ENCODE measurements around the gene INO80C. TPM values are rescaled to one million over a fixed set of nuclear protein-coding genes. Genes with fewer than 3 reads are reported as not detected.

INO80C gene, protein sequence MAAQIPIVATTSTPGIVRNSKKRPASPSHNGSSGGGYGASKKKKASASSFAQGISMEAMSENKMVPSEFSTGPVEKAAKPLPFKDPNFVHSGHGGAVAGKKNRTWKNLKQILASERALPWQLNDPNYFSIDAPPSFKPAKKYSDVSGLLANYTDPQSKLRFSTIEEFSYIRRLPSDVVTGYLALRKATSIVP
- total RNA-seq (2022; extraction: Qiagen RNA extraction; ENCODE audit: low read depth) = 21.2 to 28.0 TPM (median 24.9 TPM) in 5 replicates

GRCh38 chr18:35497370-35498197 lies at the start of gene INO80C:
INO80C (minus strand) TSS chr18:35497960; CDS start chr18:35497874, 86 bp downstream.

Other genes with a start within 250 kb of the INO80C start
- gene ZSCAN30, start 207.7 kb downstream of the INO80C start, total RNA-seq (2022; extraction: Qiagen RNA extraction; ENCODE audit: low read depth) = 0.42 to 1.2 TPM (median 0.68 TPM) in 5 replicates
- 8.6 to 13.4 TPM (median 11.5 TPM) in 5 replicates for gene ZNF24, start 153.5 kb downstream of the INO80C start, total RNA-seq (2022; extraction: Qiagen RNA extraction; ENCODE audit: low read depth)
- gene ZNF396, start 120.6 kb downstream of the INO80C start, total RNA-seq (2022; extraction: Qiagen RNA extraction; ENCODE audit: low read depth) = 0.57 to 1.2 TPM (median 0.74 TPM) in 5 replicates
- 53.3 to 79.4 TPM (median 63.0 TPM) in 5 replicates for gene GALNT1, start 83.8 kb upstream of the INO80C start, total RNA-seq (2022; extraction: Qiagen RNA extraction; ENCODE audit: low read depth)